ENCODE results near the gene PPP1R37. TPM values are rescaled to one million over a fixed set of nuclear protein-coding genes. Genes with fewer than 3 reads are reported as not detected.

PPP1R37 gene
- total RNA-seq, 2 experiments from 2014 or later, result 10.2 to 10.3 TPM

DNA sequence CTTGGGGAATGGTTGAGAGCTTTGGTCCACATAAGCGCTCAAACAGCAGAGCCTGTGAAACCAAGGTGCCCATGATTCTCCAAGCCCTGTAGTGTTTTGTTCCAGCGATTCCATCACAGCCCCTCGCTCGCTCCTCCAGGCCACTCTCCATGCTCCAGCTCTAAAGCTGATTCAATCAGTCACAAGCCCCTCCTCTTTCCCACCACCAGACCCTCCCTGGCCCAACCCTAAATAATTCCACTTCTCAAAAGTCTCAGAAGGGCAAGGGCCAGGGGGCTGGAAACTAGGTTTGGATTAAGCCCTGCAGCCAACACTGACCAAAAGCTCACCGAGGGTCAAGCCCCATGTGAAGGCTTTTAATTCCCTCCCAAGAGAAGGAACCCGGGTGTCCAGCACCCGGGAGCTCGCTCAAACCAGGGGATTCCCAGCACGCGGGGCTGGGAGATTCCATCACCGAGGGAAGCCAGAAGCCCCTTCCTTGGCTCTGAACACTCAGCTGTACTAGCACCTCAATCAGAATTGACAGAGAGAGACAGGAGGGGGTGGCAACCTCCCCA is 18.2 kb upstream of the PPP1R37 start:
- Mint-ChIP-seq H3K9me3 (no peaks in the 10 kb centered on the region), H3K4me1 (ENCODE audit: low read depth) (peaks cover 26% of the 10 kb centered on the region), H3K27me3 (ENCODE audit: low read depth) (no peaks in the 10 kb centered on the region), H3K4me3 (peak overlapping the region; percentile 52), H3K36me3 (ENCODE audit: low read depth) (peaks cover 11% of the 10 kb centered on the region), H3K27ac (no peak overlapping the region)
- CTCF ChIA-PET, result interaction anchor here (0.7 to 1.4 kb wide), 4 partner anchors 15 to 86 kb away, joined by 3 to 5 read pairs (median 4); no protein-coding TSS in a partner anchor
- intact Hi-C loops (cut with micrococcal nuclease), result loop anchor here (5.0 kb wide), 3 partner anchors 42 to 102 kb away; partner anchors contain the start of genes BLOC1S3, RELB and TRAPPC6A
- no peak for DNase-seq

GRCh38 chr19:45075301-45076028 is 17.5 kb upstream of the PPP1R37 start:
- no peaks in the 10 kb centered on the region for H3K9me3 Mint-ChIP-seq
- CTCF ChIA-PET, result interaction anchor here (0.7 to 1.4 kb wide), 4 partner anchors 16 to 86 kb away, joined by 3 to 5 read pairs (median 4); no protein-coding TSS in a partner anchor

DNA sequence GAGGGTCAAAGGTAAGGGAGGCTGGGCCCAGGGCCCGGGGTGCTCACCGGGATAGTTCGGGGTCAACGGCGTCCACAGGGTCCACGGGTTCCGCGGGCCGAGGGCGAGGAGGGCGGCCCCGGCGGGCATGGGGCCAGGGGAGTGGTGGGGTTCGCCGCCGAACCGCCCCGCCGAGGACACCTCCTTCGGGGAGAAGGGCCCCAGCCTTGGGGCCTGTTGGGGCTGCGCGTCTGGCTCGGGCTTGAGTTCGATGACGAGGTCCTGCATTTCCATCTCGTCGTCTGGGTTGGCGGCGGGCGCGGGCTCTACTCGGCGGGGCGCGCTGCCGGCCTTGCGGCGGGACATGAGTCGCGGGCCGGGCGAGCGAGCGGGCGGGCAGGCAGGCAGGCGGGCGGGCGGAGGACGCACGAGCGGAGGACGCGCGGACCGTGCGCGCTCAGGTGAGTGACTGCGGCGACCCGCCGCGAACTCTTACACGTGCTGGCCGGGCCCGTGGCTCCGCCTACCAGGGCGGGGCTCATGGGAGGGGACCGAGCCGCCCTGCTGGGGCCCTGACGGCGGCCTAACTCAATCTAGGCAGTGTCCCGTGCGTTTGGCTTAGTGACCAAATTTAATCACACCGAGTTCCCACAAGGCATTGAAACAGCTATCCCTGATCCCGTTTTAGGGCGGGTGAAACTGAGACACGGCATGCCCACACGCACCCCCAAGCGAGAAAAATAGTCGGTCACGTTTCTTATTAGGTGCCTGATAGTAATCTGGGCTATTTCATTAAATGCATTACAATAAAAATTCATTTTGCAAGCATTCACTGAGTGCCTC is 16.7 kb upstream of the PPP1R37 start, which contains the start of gene ZNF296:
TSS of gene ZNF296 (minus strand) at position 450 of the 822 bp plus-strand sequence. CDS start at position 345, 105 bp downstream.
- intact Hi-C loops (cut with micrococcal nuclease), result loop anchor here (1.0 to 5.0 kb wide), 5 partner anchors 15 to 121 kb away; partner anchors contain the start of genes BLOC1S3, CLPTM1, RELB and TRAPPC6A
- CTCF ChIA-PET, result interaction anchor here (1.2 to 1.7 kb wide), 2 partner anchors 17 to 49 kb away, joined by 3 to 4 read pairs; no protein-coding TSS in a partner anchor
- peak; percentile 80 for DNase-seq
- Mint-ChIP-seq H3K4me1 (ENCODE audit: low read depth) (peaks cover 38% of the 10 kb centered on the region), H3K36me3 (ENCODE audit: low read depth) (peaks cover 6% of the 10 kb centered on the region), H3K27ac (peak within 1 kb of the TSS; percentile 54), H3K4me3 (peak within 1 kb of the TSS; percentile 81), H3K27me3 (ENCODE audit: low read depth) (no peaks in the 10 kb centered on the region), H3K9me3 (no peaks in the 10 kb centered on the region)

More at GRCh38 chr19:45075301-45076028, 17.5 kb upstream of the PPP1R37 start:
- Mint-ChIP-seq H3K4me3 (peak overlapping the region; percentile 81), H3K36me3 (ENCODE audit: low read depth) (peaks cover 7% of the 10 kb centered on the region), H3K4me1 (ENCODE audit: low read depth) (peaks cover 33% of the 10 kb centered on the region), H3K27ac (peak overlapping the region; percentile 26), H3K27me3 (ENCODE audit: low read depth) (no peaks in the 10 kb centered on the region)
- intact Hi-C loops (cut with micrococcal nuclease), result loop anchor here (1.0 to 5.0 kb wide), 5 partner anchors 16 to 120 kb away; partner anchors contain the start of genes BLOC1S3, CLPTM1, RELB and TRAPPC6A
- peak; percentile 64 for DNase-seq

GRCh38 chr19:45076851-45077730 is 15.9 kb upstream of the PPP1R37 start:
- intact Hi-C loops (cut with micrococcal nuclease), result loop anchor here (1.0 to 5.0 kb wide), 5 partner anchors 14 to 122 kb away; partner anchors contain the start of genes BLOC1S3, CLPTM1, RELB and TRAPPC6A
- H3K9me3 Mint-ChIP-seq, result no peaks in the 10 kb centered on the region
- H3K27ac Mint-ChIP-seq, result no peak overlapping the region
- peak; percentile 16 for DNase-seq
- CTCF ChIA-PET, result interaction anchor here (1.7 kb wide), 1 partner anchor 18 kb away, joined by 3 read pairs; no protein-coding TSS in a partner anchor
- H3K27me3 Mint-ChIP-seq (ENCODE audit: low read depth), result no peaks in the 10 kb centered on the region
- peak overlapping the region; percentile 81 for H3K4me3 Mint-ChIP-seq
- peaks cover 46% of the 10 kb centered on the region for H3K4me1 Mint-ChIP-seq (ENCODE audit: low read depth)
- H3K36me3 Mint-ChIP-seq (ENCODE audit: low read depth), result peaks cover 12% of the 10 kb centered on the region

- peaks cover 50% of the 10 kb centered on the region for H3K4me1 Mint-ChIP-seq (ENCODE audit: low read depth)
- no peaks in the 10 kb centered on the region for H3K9me3 Mint-ChIP-seq
- peak overlapping the region; percentile 76 for H3K27ac Mint-ChIP-seq
- H3K27me3 Mint-ChIP-seq (ENCODE audit: low read depth), result no peaks in the 10 kb centered on the region
- H3K36me3 Mint-ChIP-seq (ENCODE audit: low read depth), result peaks cover 13% of the 10 kb centered on the region
- intact Hi-C loops (cut with micrococcal nuclease), result loop anchor here (1.0 to 5.0 kb wide), 4 partner anchors 39 to 99 kb away; partner anchors contain the start of genes BLOC1S3, CLASRP, RELB and TRAPPC6A
- peak overlapping the region; percentile 96 for H3K4me3 Mint-ChIP-seq
- CTCF ChIA-PET, result interaction anchor here (1.1 kb wide), 1 partner anchor 14 kb away, joined by 4 read pairs; no protein-coding TSS in a partner anchor
- DNase-seq, result no peak
Measured at GRCh38 chr19:45078390-45079062, 14.5 kb upstream of the PPP1R37 start.

- peak within 1 kb of the TSS; percentile 96 for H3K4me3 Mint-ChIP-seq
- H3K9me3 Mint-ChIP-seq, result no peaks in the 10 kb centered on the region
- intact Hi-C loops (cut with micrococcal nuclease), result loop anchor here (1.0 to 5.0 kb wide), 4 partner anchors 38 to 98 kb away; partner anchors contain the start of genes BLOC1S3, CLASRP, RELB and TRAPPC6A
- peaks cover 50% of the 10 kb centered on the region for H3K4me1 Mint-ChIP-seq (ENCODE audit: low read depth)
- H3K36me3 Mint-ChIP-seq (ENCODE audit: low read depth), result peaks cover 13% of the 10 kb centered on the region
- no peaks in the 10 kb centered on the region for H3K27me3 Mint-ChIP-seq (ENCODE audit: low read depth)
- DNase-seq, result peak; percentile 82
- CTCF ChIA-PET, result interaction anchor here (0.6 to 1.2 kb wide), 3 partner anchors 13 to 58 kb away, joined by 3 to 4 read pairs (median 4); no protein-coding TSS in a partner anchor
- peak within 1 kb of the TSS; percentile 76 for H3K27ac Mint-ChIP-seq
Measured at GRCh38 chr19:45079063-45079910, 13.7 kb upstream of the PPP1R37 start, which contains the start of gene GEMIN7. GEMIN7 (plus strand) TSS chr19:45079260; CDS start chr19:45090115, 10,855 bp downstream.

GRCh38 chr19:45079911-45080370 is 13.0 kb upstream of the PPP1R37 start:
- H3K4me3 Mint-ChIP-seq, result peak overlapping the region; percentile 96
- CTCF ChIA-PET, result interaction anchor here (0.6 to 1.2 kb wide), 2 partner anchors 13 to 58 kb away, joined by 3 to 4 read pairs; no protein-coding TSS in a partner anchor
- H3K9me3 Mint-ChIP-seq, result no peaks in the 10 kb centered on the region
- intact Hi-C loops (cut with micrococcal nuclease), result loop anchor here (1.0 to 5.0 kb wide), 4 partner anchors 37 to 97 kb away; partner anchors contain the start of genes BLOC1S3, CLASRP, RELB and TRAPPC6A
- DNase-seq, result no peak
- peaks cover 13% of the 10 kb centered on the region for H3K36me3 Mint-ChIP-seq (ENCODE audit: low read depth)
- peaks cover 45% of the 10 kb centered on the region for H3K4me1 Mint-ChIP-seq (ENCODE audit: low read depth)
- no peaks in the 10 kb centered on the region for H3K27me3 Mint-ChIP-seq (ENCODE audit: low read depth)
- H3K27ac Mint-ChIP-seq, result peak overlapping the region; percentile 76

GRCh38 chr19:45082170-45082569 is 10.8 kb upstream of the PPP1R37 start:
- H3K4me1 Mint-ChIP-seq (ENCODE audit: low read depth), result peaks cover 44% of the 10 kb centered on the region
- CTCF ChIA-PET, result no interaction called here
- no peak for DNase-seq
- H3K27ac Mint-ChIP-seq, result no peak overlapping the region
- peaks cover 16% of the 10 kb centered on the region for H3K36me3 Mint-ChIP-seq (ENCODE audit: low read depth)
- intact Hi-C loops (cut with micrococcal nuclease), result no loop called here
- H3K9me3 Mint-ChIP-seq, result no peaks in the 10 kb centered on the region
- no peaks in the 10 kb centered on the region for H3K27me3 Mint-ChIP-seq (ENCODE audit: low read depth)
- H3K4me3 Mint-ChIP-seq, result no peak overlapping the region

- Mint-ChIP-seq H3K4me1 (ENCODE audit: low read depth) (peaks cover 32% of the 10 kb centered on the region), H3K9me3 (peaks cover 2% of the 10 kb centered on the region), H3K4me3 (no peak overlapping the region), H3K36me3 (ENCODE audit: low read depth) (peaks cover 31% of the 10 kb centered on the region), H3K27me3 (ENCODE audit: low read depth) (no peaks in the 10 kb centered on the region), H3K27ac (no peak overlapping the region)
- CTCF ChIA-PET, result interaction anchor here (1.5 kb wide), 1 partner anchor 31 kb away, joined by 5 read pairs; no protein-coding TSS in a partner anchor
- no peak for DNase-seq
- intact Hi-C loops (cut with micrococcal nuclease), result no loop called here
Measured at GRCh38 chr19:45086480-45086879, 6.5 kb upstream of the PPP1R37 start.
